Cerebellar nuclear complex (tissue), 1 donor: ENCODE results near the gene SLC16A5.
"Not testable (repeated sequence)": the region's sequence is repeated elsewhere in the genome, so short reads cannot be mapped to it uniquely, and the experiment has no call there.

Source experiments
- DNase-seq, 2 experiments: peaks; one replicate each; lab custom pipeline; 2025; lab: John Stamatoyannopoulos, UW

The SLC16A5 gene

GRCh38 chr17:75110234-75110937 is 22.6 kb downstream of the SLC16A5 start:
- DNase-seq, result no peak

GRCh38 chr17:75111777-75112335 is 24.1 kb downstream of the SLC16A5 start:
- no peak for DNase-seq

- DNase-seq, result peak; percentile 69 to 73
Observed at GRCh38 chr17:75113798-75114551, 26.2 kb downstream of the SLC16A5 start.

- no peak for DNase-seq
Observed at GRCh38 chr17:75114552-75115314, 27.0 kb downstream of the SLC16A5 start.

- DNase-seq, result no peak
Observed at GRCh38 chr17:75115555-75115954, 27.8 kb downstream of the SLC16A5 start.

- DNase-seq, result no peak
Observed at GRCh38 chr17:75116737-75117136, 29.0 kb downstream of the SLC16A5 start.

GRCh38 chr17:75118307-75118706 is 30.6 kb downstream of the SLC16A5 start:
- DNase-seq, result no peak

GRCh38 chr17:75124041-75124818 is 36.5 kb downstream of the SLC16A5 start:
- no peak for DNase-seq

GRCh38 chr17:75124819-75125162 is 37.0 kb downstream of the SLC16A5 start:
- DNase-seq, result no peak

GRCh38 chr17:75125984-75126383 is 38.2 kb downstream of the SLC16A5 start:
- DNase-seq, result no peak

- no peak for DNase-seq
Observed at GRCh38 chr17:75126954-75127353, 39.2 kb downstream of the SLC16A5 start.

- DNase-seq, result not testable (repeated sequence)
Observed at GRCh38 chr17:75127936-75128335, 40.2 kb downstream of the SLC16A5 start.

GRCh38 chr17:75128694-75129505 is 41.1 kb downstream of the SLC16A5 start:
- DNase-seq, result peak in 1 of 2 experiments; percentile 53

GRCh38 chr17:75129576-75129975 is 41.8 kb downstream of the SLC16A5 start:
- no peak for DNase-seq

GRCh38 chr17:75130059-75130631 is 42.4 kb downstream of the SLC16A5 start:
- DNase-seq, result no peak

GRCh38 chr17:75130632-75131277 is 43.0 kb downstream of the SLC16A5 start:
- DNase-seq, result peak; percentile 51 to 73

- DNase-seq, result no peak
Observed at GRCh38 chr17:75131278-75132017, 43.7 kb downstream of the SLC16A5 start, which contains the start of gene NT5C. Gene NT5C, minus strand, starts transcription at chr17:75131742. Its CDS starts 35 bp downstream, at chr17:75131707.

GRCh38 chr17:75132018-75133000 is 44.6 kb downstream of the SLC16A5 start:
- not testable (repeated sequence) for DNase-seq
